Measurements from ENCODE around the gene TFPI.

TFPI gene

DNA sequence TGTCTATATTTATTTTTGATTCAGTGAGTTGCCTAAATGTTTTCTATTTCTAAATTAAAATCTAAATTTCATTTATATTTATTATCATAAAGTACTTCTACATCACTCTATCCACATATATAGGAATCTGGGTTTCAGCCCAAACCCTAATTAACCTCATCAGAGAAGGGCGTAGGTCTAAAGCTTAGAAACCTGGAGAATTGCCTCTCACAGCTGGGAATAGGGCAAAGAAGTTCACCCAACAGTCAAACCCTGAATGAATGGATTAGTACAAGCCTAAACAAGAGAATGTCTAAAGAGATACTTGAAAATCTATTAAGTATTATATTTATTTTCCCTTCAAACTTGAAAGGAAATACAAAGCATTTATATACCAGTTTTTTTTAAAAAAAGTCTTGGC is 26.2 kb downstream of the TFPI start:
- H3K4me1 ChIP-seq (ENCODE audit: control insufficient read depth in 2 of 2, insufficient read depth in 1 of 2, low read depth in 1 of 2, low read length in 2 of 2), result no peaks in the 10 kb centered on the region
- WGBS, 2 donors (ENCODE audit: extremely low coverage in 2 of 2, insufficient read length in 2 of 2, insufficient replicate concordance in 1 of 2), result no CpG with 5 or more reads among the region's 1 CpG
- H3K18ac ChIP-seq (ENCODE audit: low read length), result no peak overlapping the region
- no peak overlapping the region for H3K4ac ChIP-seq (ENCODE audit: low read length)
- H4K91ac ChIP-seq (ENCODE audit: low read depth, low read length, poor library complexity), result no peak overlapping the region
- no peak for DNase-seq (ENCODE audit: low spot score)
- H3K4me2 ChIP-seq (ENCODE audit: insufficient read depth, low read length, poor library complexity, severe bottlenecking), result no peak overlapping the region
- no peak overlapping the region for H2AK5ac ChIP-seq (ENCODE audit: low read depth, low read length)
- no peak overlapping the region for H3K23ac ChIP-seq (ENCODE audit: low read depth, low read length, poor library complexity)
- H3K36me3 ChIP-seq (replicated peaks in 1 of 2; ENCODE audit: control insufficient read depth in 2 of 2, insufficient read depth in 2 of 2, low read length in 2 of 2), result no peaks in the 10 kb centered on the region
- no peak overlapping the region for H2BK120ac ChIP-seq (ENCODE audit: low read depth, low read length)
- no peak overlapping the region for H2BK15ac ChIP-seq (ENCODE audit: low read length)
- H4K8ac ChIP-seq (ENCODE audit: low read depth, low read length), result no peak overlapping the region
- no peak overlapping the region for H3K14ac ChIP-seq (ENCODE audit: low read length)
- no peak overlapping the region for H2BK5ac ChIP-seq (ENCODE audit: low read length)
- H3K4me3 ChIP-seq (ENCODE audit: low read length in 2 of 2), result no peak overlapping the region
- no peak overlapping the region for H3K9ac ChIP-seq (ENCODE audit: low read depth, low read length, poor library complexity)
- H3K9me3 ChIP-seq (replicated peaks in 1 of 2; ENCODE audit: control insufficient read depth in 2 of 2, insufficient read depth in 1 of 2, low read depth in 1 of 2, low read length in 2 of 2), result no peaks in the 10 kb centered on the region
- no peak overlapping the region for H2BK12ac ChIP-seq (ENCODE audit: low read length)
- H3K79me1 ChIP-seq (ENCODE audit: low read depth, low read length), result no peaks in the 10 kb centered on the region
- no peak overlapping the region for H2AFZ ChIP-seq (ENCODE audit: low read length)
- no peak overlapping the region for H3K27ac ChIP-seq (replicated peaks; ENCODE audit: low read length)
- no peaks in the 10 kb centered on the region for H3K27me3 ChIP-seq (ENCODE audit: control insufficient read depth in 3 of 3, insufficient read depth in 3 of 3, low read depth in 1 of 3, low read length in 3 of 3)

DNA sequence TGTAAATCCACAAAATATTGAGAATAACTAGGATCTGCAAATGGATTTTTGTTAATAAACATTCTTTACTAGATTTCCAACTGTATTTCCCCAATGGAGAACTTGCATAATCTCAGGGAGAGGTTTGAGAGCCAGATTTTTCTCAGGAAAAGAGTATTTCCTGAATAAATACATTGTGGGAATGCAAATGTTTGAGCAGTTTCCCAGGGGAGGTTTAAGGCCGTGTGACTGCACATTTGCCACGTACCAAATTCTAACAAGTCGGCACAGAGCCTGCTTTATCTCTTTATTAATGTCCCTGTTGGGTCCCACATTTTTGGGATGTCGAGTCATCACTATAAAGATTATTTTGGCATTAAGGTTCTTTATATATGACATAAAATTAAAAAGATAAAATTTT is 27.0 kb downstream of the TFPI start:
- Histone ChIP-seq H3K9ac (ENCODE audit: low read depth, low read length, poor library complexity) (no peak overlapping the region), H3K9me3 (replicated peaks in 1 of 2; ENCODE audit: control insufficient read depth in 2 of 2, insufficient read depth in 1 of 2, low read depth in 1 of 2, low read length in 2 of 2) (no peaks in the 10 kb centered on the region), H3K4ac (ENCODE audit: low read length) (no peak overlapping the region), H3K18ac (ENCODE audit: low read length) (no peak overlapping the region), H3K23ac (ENCODE audit: low read depth, low read length, poor library complexity) (no peak overlapping the region), H3K4me1 (ENCODE audit: control insufficient read depth in 2 of 2, insufficient read depth in 1 of 2, low read depth in 1 of 2, low read length in 2 of 2) (no peaks in the 10 kb centered on the region), H2BK12ac (ENCODE audit: low read length) (no peak overlapping the region), H2BK120ac (ENCODE audit: low read depth, low read length) (no peak overlapping the region), H2AK5ac (ENCODE audit: low read depth, low read length) (no peak overlapping the region), H3K27ac (replicated peaks; ENCODE audit: low read length) (peak overlapping the region; percentile 42), H3K4me2 (ENCODE audit: insufficient read depth, low read length, poor library complexity, severe bottlenecking) (no peak overlapping the region), H3K27me3 (ENCODE audit: control insufficient read depth in 3 of 3, insufficient read depth in 3 of 3, low read depth in 1 of 3, low read length in 3 of 3) (no peaks in the 10 kb centered on the region), H3K14ac (ENCODE audit: low read length) (no peak overlapping the region), H4K91ac (ENCODE audit: low read depth, low read length, poor library complexity) (no peak overlapping the region), H3K79me1 (ENCODE audit: low read depth, low read length) (no peaks in the 10 kb centered on the region), H3K36me3 (replicated peaks in 1 of 2; ENCODE audit: control insufficient read depth in 2 of 2, insufficient read depth in 2 of 2, low read length in 2 of 2) (no peaks in the 10 kb centered on the region), H2AFZ (ENCODE audit: low read length) (peak overlapping the region; percentile 67), H2BK5ac (ENCODE audit: low read length) (no peak overlapping the region), H2BK15ac (ENCODE audit: low read length) (no peak overlapping the region), H3K4me3 (ENCODE audit: low read length in 2 of 2) (no peak overlapping the region), H4K8ac (ENCODE audit: low read depth, low read length) (no peak overlapping the region)
- no CpG with 5 or more reads among the region's 4 CpGs for WGBS, 2 donors (ENCODE audit: extremely low coverage in 2 of 2, insufficient read length in 2 of 2, insufficient replicate concordance in 1 of 2)
- DNase-seq (ENCODE audit: low spot score), result no peak

DNA sequence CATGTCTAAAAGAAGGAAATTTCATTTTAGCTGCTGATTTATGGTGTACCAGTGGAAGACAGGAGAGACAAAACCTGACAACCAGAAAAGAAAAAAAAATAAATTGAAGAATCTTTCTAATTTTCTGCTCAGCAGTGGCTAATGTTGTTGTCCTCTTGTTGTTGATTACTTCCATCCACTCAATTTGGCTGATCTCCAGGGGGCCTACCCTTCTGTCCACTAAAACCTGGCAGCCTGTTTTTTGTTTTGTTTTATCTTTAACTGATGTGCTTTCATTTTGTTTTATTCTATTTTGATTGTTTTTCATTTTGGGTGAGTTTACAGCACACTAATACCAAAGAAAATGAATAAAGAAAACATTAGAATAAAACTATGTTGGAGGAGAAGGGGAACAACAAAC is 27.4 kb downstream of the TFPI start:
- no peak overlapping the region for H3K14ac ChIP-seq (ENCODE audit: low read length)
- H3K4me2 ChIP-seq (ENCODE audit: insufficient read depth, low read length, poor library complexity, severe bottlenecking), result no peak overlapping the region
- no peak overlapping the region for H3K23ac ChIP-seq (ENCODE audit: low read depth, low read length, poor library complexity)
- H4K8ac ChIP-seq (ENCODE audit: low read depth, low read length), result no peak overlapping the region
- no peaks in the 10 kb centered on the region for H3K79me1 ChIP-seq (ENCODE audit: low read depth, low read length)
- no peak overlapping the region for H2BK5ac ChIP-seq (ENCODE audit: low read length)
- H3K27me3 ChIP-seq (ENCODE audit: control insufficient read depth in 3 of 3, insufficient read depth in 3 of 3, low read depth in 1 of 3, low read length in 3 of 3), result no peaks in the 10 kb centered on the region
- no peaks in the 10 kb centered on the region for H3K4me1 ChIP-seq (ENCODE audit: control insufficient read depth in 2 of 2, insufficient read depth in 1 of 2, low read depth in 1 of 2, low read length in 2 of 2)
- H3K36me3 ChIP-seq (replicated peaks in 1 of 2; ENCODE audit: control insufficient read depth in 2 of 2, insufficient read depth in 2 of 2, low read length in 2 of 2), result no peaks in the 10 kb centered on the region
- no peak for DNase-seq (ENCODE audit: low spot score)
- no peak overlapping the region for H3K9ac ChIP-seq (ENCODE audit: low read depth, low read length, poor library complexity)
- H2AK5ac ChIP-seq (ENCODE audit: low read depth, low read length), result no peak overlapping the region
- no peak overlapping the region for H3K4ac ChIP-seq (ENCODE audit: low read length)
- H2BK12ac ChIP-seq (ENCODE audit: low read length), result no peak overlapping the region
- H3K9me3 ChIP-seq (replicated peaks in 1 of 2; ENCODE audit: control insufficient read depth in 2 of 2, insufficient read depth in 1 of 2, low read depth in 1 of 2, low read length in 2 of 2), result no peaks in the 10 kb centered on the region
- no peak overlapping the region for H3K18ac ChIP-seq (ENCODE audit: low read length)
- H3K4me3 ChIP-seq (ENCODE audit: low read length in 2 of 2), result no peak overlapping the region
- no peak overlapping the region for H2BK120ac ChIP-seq (ENCODE audit: low read depth, low read length)
- H3K27ac ChIP-seq (replicated peaks; ENCODE audit: low read length), result peak overlapping the region; percentile 40
- peak overlapping the region; percentile 67 for H2AFZ ChIP-seq (ENCODE audit: low read length)
- H4K91ac ChIP-seq (ENCODE audit: low read depth, low read length, poor library complexity), result no peak overlapping the region
- H2BK15ac ChIP-seq (ENCODE audit: low read length), result no peak overlapping the region

DNA sequence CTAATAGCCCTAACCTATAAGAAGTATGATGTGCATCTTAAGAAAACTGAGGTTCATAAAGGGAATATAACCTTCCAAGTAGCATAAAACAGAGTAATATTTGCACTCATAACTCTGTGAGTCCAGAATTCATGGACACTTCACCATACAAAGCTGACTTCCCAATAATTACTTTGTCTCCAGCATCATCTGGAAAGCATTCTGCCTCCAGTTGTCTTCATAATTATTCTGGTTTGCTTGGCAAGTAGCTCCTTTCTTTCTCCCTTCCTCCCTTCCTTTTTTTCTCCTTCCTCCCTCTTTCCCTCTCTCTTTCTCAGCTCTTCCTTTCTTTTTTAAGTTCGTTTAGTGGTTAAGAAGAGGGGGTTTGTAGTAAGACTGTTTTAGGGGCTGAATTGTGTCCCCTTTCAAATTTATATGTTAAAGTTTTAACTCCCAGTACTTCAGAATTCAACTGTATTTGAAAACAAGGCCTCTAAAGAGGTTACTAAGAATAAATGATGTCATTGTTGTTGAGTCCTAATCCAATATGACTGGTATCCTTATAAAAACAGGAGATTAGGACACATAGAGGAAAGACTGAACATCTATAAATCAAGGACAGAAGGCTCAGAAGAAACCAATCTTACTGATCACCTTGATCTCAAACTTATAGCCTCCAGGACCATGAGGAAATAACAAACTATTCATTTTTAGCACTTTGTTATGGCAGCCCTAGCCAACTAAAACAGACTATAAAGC is 28.9 kb downstream of the TFPI start:
- H3K27me3 ChIP-seq (ENCODE audit: control insufficient read depth in 3 of 3, insufficient read depth in 3 of 3, low read depth in 1 of 3, low read length in 3 of 3), result no peaks in the 10 kb centered on the region
- H3K4me3 ChIP-seq (ENCODE audit: low read length in 2 of 2), result no peak overlapping the region
- H3K4ac ChIP-seq (ENCODE audit: low read length), result no peak overlapping the region
- H3K27ac ChIP-seq (replicated peaks; ENCODE audit: low read length), result no peak overlapping the region
- no peak for DNase-seq (ENCODE audit: low spot score)
- H3K36me3 ChIP-seq (replicated peaks in 1 of 2; ENCODE audit: control insufficient read depth in 2 of 2, insufficient read depth in 2 of 2, low read length in 2 of 2), result no peaks in the 10 kb centered on the region
- H3K4me2 ChIP-seq (ENCODE audit: insufficient read depth, low read length, poor library complexity, severe bottlenecking), result no peak overlapping the region
- H2BK15ac ChIP-seq (ENCODE audit: low read length), result no peak overlapping the region
- no peak overlapping the region for H4K8ac ChIP-seq (ENCODE audit: low read depth, low read length)
- no peak overlapping the region for H3K18ac ChIP-seq (ENCODE audit: low read length)
- H3K79me1 ChIP-seq (ENCODE audit: low read depth, low read length), result no peaks in the 10 kb centered on the region
- no peak overlapping the region for H2AK5ac ChIP-seq (ENCODE audit: low read depth, low read length)
- H2BK120ac ChIP-seq (ENCODE audit: low read depth, low read length), result no peak overlapping the region
- no peak overlapping the region for H3K23ac ChIP-seq (ENCODE audit: low read depth, low read length, poor library complexity)
- H3K14ac ChIP-seq (ENCODE audit: low read length), result no peak overlapping the region
- WGBS, 2 donors (ENCODE audit: extremely low coverage in 2 of 2, insufficient read length in 2 of 2, insufficient replicate concordance in 1 of 2), result no CpG with 5 or more reads among the region's 1 CpG
- H3K4me1 ChIP-seq (ENCODE audit: control insufficient read depth in 2 of 2, insufficient read depth in 1 of 2, low read depth in 1 of 2, low read length in 2 of 2), result no peaks in the 10 kb centered on the region
- H3K9ac ChIP-seq (ENCODE audit: low read depth, low read length, poor library complexity), result no peak overlapping the region
- H2BK12ac ChIP-seq (ENCODE audit: low read length), result no peak overlapping the region
- H3K9me3 ChIP-seq (replicated peaks in 1 of 2; ENCODE audit: control insufficient read depth in 2 of 2, insufficient read depth in 1 of 2, low read depth in 1 of 2, low read length in 2 of 2), result no peaks in the 10 kb centered on the region
- H2BK5ac ChIP-seq (ENCODE audit: low read length), result no peak overlapping the region
- no peak overlapping the region for H2AFZ ChIP-seq (ENCODE audit: low read length)
- H4K91ac ChIP-seq (ENCODE audit: low read depth, low read length, poor library complexity), result no peak overlapping the region
